AG04449 (cell line): ENCODE measurements around the gene GRIA4.
"Not testable (repeated sequence)": the region's sequence is repeated elsewhere in the genome, so short reads cannot be mapped to it uniquely, and the experiment has no call there.

Source experiments
- CTCF ChIA-PET: fragments of 350-600 bp; formaldehyde crosslinking; extraction: SDS; loops from one replicate; lab custom pipeline; 2021; ENCODE audit warnings: antibody characterized with exemption; lab: Yijun Ruan, JAX
- POLR2A ChIA-PET: fragments of 400-600, 350-600 bp; formaldehyde crosslinking; extraction: SDS; loops from one replicate; lab custom pipeline; 2020; ENCODE audit warnings: antibody characterized with exemption, inconsistent platforms; lab: Yijun Ruan, JAX
- DNase-seq: peaks from one replicate; pipeline ENCODE4 v3.0.0-alpha.2; 2010; ENCODE audit warnings: low read depth, low spot score
- H3K4me3 ChIP-seq: 2 replicates; pipeline ENCODE4 v1.5.1; 2011; ENCODE audit warnings: low read depth, mild to moderate bottlenecking, control low read depth, low read length
- CTCF ChIP-seq: IDR thresholded peaks from one replicate; pipeline ENCODE4 v1.5.1; 2011; ENCODE audit warnings: mild to moderate bottlenecking, moderate library complexity, low read length, control low read depth, inconsistent platforms; ENCODE audit not compliant: insufficient read depth; ENCODE audit errors: missing control alignments

The GRIA4 gene

GRCh38 chr11:105986554-105986953, 376.7 kb downstream of the GRIA4 start:
- DNase-seq = no peak
- ChIA-PET CTCF (no interaction called here), POLR2A (no interaction called here)
- TF ChIP-seq CTCF = no peak
- H3K4me3 ChIP-seq = no peak overlapping the region

GRCh38 chr11:105988197-105988596, 378.3 kb downstream of the GRIA4 start:
- CTCF ChIA-PET = no interaction called here
- no peak overlapping the region for H3K4me3 ChIP-seq
- no peak for DNase-seq
- no peak for TF ChIP-seq CTCF
- POLR2A ChIA-PET = no interaction called here

- CTCF ChIA-PET = no interaction called here
- no peak for DNase-seq
- POLR2A ChIA-PET = no interaction called here
- no peak for TF ChIP-seq CTCF
- no peak overlapping the region for H3K4me3 ChIP-seq
These were observed 379.3 kb downstream of the GRIA4 start for GRCh38 chr11:105989124-105989523.

GRCh38 chr11:105991888-105992287, 382.0 kb downstream of the GRIA4 start:
- H3K4me3 ChIP-seq = no peak overlapping the region
- DNase-seq = no peak
- TF ChIP-seq CTCF = no peak
- CTCF ChIA-PET = no interaction called here
- POLR2A ChIA-PET = no interaction called here

- no peak for TF ChIP-seq CTCF
- H3K4me3 ChIP-seq = no peak overlapping the region
- CTCF ChIA-PET = no interaction called here
- POLR2A ChIA-PET = interaction anchor here (0.5 kb wide), 1 partner anchor 88 kb away, joined by 3 read pairs; no protein-coding TSS in a partner anchor
- no peak for DNase-seq
These were observed 391.6 kb downstream of the GRIA4 start for GRCh38 chr11:106001304-106002012.

- H3K4me3 ChIP-seq, DNase-seq, POLR2A ChIA-PET, CTCF ChIA-PET: not testable (repeated sequence)
These were observed 393.2 kb downstream of the GRIA4 start for GRCh38 chr11:106003094-106003493.

GRCh38 chr11:106011481-106011880, 401.6 kb downstream of the GRIA4 start:
- H3K4me3 ChIP-seq = no peak overlapping the region
- DNase-seq = no peak
- POLR2A ChIA-PET = no interaction called here
- TF ChIP-seq CTCF = no peak
- CTCF ChIA-PET = no interaction called here
